Spleen (tissue), 7 donors: ENCODE measurements around the gene EBPL.

Source experiments
- CTCF ChIP-seq, 11 experiments: fragments of 200-600 bp in 7 of 11; fragments of 450-650 bp in 4 of 11; sonication (generic) in 4 of 11; IDR thresholded peaks in 8 of 11; conservative IDR thresholded peaks in 3 of 11; 1 replicate in 7 of 11; 2 replicates in 4 of 11; pipeline versions ENCODE4 v1.4.0 to v1.8.0; 2016 to 2021; ENCODE audit warnings: antibody characterized with exemption in 11 of 11, inconsistent platforms in 4 of 11, mild to moderate bottlenecking in 1 of 11
- POLR2A ChIP-seq, 3 donors: fragments of 450-650 bp; IDR thresholded peaks; one replicate each; pipeline ENCODE4 v1.5.1; 2017; ENCODE audit warnings: antibody characterized with exemption in 3 of 3, mild to moderate bottlenecking in 1 of 3
- POLR2AphosphoS5 ChIP-seq, 3 donors: sonication (generic); formaldehyde crosslinking; IDR thresholded peaks; one replicate each; pipeline ENCODE4 v1.5.1; 2017; ENCODE audit warnings: antibody characterized with exemption in 3 of 3
- donor health status: DM: no; HTN: no; CAD: no; lungs with moderate emphysema.
- donor health status: DM: no; HTN: no; CAD: no.
- donor health status: DM: no; HTN: no; CAD: no.

GRCh38 chr13:49667773-49668172 lies 23.5 kb downstream of the EBPL start:
- TF ChIP-seq POLR2AphosphoS5 (IDR thresholded peaks at IDR 0.05) (no peak), CTCF (IDR thresholded peaks at IDR 0.05 in 8 of 11, conservative IDR thresholded peaks at IDR 0.05 in 3 of 11) (no peak), POLR2A (IDR thresholded peaks at IDR 0.05) (no peak)
